ENCODE results near the gene LRRK1. TPM values are rescaled to one million over a fixed set of nuclear protein-coding genes. Genes with fewer than 3 reads are reported as not detected.

Gene LRRK1
- total RNA-seq, 1 donor, result 20.2 TPM

DNA sequence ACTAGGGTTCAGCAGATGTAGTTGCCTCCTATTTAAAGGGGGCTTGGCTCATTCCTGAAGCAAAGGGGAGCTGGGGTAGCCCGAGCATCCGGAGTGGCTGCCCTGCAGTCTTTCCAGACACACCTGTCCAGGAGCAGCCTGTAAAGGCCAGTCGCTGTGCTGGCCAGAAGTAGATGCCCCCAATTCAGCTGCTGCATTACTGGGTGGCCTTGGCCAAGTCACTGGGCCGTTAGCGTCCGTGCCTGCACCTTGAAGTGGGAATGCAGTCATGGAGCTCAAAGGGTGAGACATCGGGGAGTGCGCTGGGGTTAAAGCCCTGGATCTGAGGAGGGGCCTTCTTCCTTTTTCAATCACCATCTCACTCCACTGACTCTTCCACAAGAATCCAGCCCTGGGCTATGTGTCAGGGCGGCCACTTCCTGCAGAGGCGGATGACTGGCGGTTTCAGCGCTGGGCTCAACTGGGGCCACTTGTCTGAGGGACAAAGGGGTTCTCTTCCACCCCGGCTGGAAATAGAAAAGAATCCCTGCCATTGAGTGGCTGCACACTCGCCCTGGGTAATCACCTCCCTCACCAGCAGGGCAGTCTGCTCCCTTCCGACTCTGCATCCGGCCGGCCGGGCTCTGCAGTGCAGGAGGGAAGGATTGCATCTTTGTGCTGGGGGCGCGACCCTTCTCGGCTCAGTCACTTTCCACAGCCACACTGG lies 27.7 kb upstream of the LRRK1 start:
- DNase-seq (ENCODE audit: low read depth in 2 of 3, low spot score in 2 of 3), result no peak

DNA sequence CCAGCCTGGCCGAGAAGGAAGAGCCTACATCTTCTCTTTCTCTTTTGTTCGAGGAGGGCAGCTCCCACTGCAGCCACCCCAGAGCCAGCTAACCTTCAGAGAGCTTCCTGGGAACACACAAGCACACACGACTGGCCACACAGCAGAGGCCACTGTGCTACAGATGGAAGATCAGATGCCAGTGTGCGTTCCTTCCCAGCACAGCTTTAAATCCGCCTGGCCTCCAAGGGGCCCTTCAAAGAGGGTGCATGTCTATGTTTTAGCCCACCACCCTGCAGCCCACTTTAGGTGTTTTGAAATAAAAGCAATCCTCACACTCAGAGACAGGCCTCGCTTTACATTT lies 27.2 kb upstream of the LRRK1 start:
- DNase-seq (ENCODE audit: low read depth in 2 of 3, low spot score in 2 of 3), result no peak

DNA sequence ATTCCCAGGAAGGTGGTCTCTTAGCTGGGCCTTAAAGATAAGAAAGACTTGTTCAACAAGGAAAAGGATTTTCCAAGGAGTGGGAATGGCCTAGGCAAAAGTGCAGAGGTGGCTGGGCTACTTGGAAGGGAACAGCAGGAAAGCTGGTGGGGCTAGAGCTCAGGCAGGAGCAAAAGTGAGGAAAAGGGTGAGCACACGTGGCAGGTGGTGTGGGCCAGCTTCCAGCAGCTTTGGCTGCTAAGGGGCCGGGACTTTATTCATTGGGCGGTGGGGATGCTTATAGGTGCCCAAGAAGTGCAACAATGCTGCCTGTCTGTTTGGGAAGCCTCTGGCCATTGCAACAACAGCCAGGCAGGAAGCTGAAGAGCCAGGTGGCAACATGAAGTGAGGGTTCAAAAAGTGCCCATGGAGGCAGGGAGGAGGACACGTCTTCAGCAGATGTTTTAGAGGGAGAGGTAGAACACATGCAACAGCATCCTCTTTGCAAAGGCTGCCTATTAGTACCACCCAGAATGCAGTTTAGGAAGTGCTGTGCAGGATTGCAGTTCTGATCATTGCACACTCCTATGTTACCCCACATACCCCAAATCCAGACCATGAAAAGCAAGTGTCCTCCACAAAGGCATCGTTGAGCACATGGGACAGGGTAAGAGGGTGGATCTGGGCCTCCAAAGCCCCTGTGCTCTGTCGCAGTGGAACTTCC lies 25.7 kb upstream of the LRRK1 start:
- DNase-seq (ENCODE audit: low read depth in 2 of 3, low spot score in 2 of 3), result no peak

DNA sequence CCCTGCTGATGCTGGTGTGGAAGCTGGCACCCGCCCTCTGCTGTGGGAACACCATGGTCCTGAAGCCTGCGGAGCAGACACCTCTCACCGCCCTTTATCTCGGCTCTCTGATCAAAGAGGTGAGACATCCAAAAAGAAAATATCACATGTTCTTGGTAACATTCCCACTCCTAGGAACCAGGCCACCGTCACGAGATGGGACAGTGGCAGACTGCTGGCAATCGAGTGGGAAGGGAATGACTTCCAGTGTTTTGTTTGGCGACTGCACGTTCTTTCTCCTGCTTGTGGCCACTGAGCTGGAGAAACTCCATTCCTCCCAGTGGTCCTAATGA lies 25.2 kb upstream of the LRRK1 start:
- DNase-seq (ENCODE audit: low read depth in 2 of 3, low spot score in 2 of 3), result no peak

DNA sequence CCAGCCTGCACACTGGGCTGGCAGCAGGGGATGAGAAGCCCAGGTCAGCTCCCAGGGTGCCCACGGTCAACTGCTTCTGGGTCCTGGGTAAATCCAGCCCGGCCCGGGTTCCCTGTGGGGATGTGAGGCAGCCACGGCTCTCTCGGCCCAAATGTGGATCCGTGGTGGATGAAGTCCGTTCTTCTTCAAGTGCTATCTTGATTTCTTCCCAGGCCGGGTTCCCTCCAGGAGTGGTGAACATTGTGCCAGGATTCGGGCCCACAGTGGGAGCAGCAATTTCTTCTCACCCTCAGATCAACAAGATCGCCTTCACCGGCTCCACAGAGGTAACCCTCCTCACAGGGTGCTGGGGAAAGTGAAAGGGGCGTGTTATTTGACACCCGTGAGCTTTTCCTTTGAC lies 23.4 kb upstream of the LRRK1 start:
- DNase-seq (ENCODE audit: low read depth in 2 of 3, low spot score in 2 of 3), result no peak

DNA sequence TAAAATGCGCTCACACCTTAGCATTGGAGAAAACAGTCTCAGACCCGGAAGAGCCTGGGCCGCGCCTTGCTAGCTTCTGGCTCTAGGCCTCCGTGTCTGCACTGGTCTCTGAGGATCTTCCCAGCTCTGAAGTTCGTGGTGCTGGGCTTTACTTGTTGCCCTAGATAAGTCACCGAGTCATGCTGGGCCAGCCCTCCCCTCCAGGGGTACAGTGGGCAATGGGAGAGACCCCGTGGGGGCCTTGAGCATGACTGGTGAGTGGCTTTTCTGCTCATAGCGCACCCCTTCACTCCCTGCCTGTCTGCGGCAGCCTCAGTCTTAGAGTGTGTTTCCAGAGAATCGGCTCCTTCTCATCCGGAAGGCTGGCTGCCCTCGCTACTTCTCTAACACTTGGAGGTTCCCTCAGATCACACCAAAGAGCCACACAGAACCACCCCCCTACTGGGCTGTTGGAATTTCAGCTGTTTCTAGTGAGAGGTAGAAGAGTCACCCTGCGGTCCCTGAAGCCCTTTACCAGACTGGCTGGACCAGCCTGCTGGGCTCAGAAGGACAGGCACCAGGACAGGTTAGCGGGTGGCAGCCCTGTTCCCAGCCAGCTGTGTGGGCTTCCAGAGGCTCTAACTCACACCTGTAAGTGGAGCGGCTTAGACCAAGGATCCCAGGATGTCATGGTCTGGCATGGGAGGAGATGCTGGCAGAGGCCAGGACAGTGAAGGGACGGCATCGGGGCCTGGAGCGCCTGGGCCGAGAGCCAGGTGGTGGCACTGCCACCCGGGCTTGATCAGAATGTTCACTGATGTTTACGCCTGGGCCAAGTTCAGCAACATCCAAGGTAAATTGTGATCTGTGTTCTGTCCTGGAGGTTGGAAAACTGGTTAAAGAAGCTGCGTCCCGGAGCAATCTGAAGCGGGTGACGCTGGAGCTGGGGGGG lies 21.7 kb upstream of the LRRK1 start:
- no peak for DNase-seq (ENCODE audit: low read depth in 2 of 3, low spot score in 2 of 3)

DNA sequence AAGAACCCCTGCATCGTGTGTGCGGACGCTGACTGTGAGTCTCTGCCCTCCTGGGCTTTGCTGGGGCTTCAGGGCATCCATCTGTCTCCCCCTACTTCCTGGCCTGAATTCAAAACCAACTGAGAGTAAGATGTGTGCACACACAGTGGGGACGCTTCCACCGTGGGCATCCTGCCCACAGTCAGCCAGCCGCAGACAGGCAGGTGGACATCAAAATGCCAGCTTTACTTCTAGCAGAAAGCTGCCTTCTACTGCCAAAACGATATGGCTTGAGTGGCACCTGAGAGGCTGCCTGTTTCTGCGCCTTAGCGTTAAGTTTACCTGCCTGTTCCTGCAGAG lies 21.0 kb upstream of the LRRK1 start:
- no peak for DNase-seq (ENCODE audit: low read depth in 2 of 3, low spot score in 2 of 3)

DNA sequence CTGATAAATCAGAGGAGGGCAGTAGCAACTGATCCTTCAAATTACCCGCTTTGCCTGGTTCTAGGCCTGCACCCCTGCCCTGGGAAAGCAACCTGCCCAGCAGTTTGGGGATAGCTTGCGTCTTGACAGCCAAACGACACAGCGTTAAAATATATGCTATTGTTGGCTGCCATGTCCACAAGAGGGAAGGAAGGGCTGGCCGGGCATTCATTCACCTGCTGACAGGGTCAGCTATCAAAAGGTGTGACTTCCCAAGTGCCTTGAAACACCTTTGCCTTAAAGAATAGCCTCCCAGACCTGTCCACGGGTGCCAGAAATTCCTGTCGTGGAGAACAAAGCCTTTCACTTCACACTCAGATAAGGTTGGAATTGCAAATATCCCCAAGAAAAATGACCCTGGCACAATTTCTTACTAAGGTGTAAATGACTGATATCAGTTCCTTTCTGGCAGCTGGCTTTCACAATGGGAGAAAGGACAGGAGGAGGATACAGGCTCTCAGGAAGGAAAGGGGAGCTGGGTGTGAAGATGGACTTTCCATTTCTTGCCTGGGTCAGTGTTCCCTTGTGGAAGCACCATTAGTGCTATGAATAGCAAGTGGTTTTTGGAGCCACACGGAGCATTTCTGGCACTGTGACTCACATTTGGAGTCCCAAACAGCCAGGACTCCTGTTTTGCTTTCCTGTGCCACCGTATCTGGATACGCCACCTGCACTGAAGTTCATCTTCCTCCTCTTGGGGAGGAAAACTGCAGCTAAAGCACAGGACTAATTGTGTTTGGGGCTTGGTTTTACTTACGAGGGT lies 20.3 kb upstream of the LRRK1 start:
- DNase-seq (ENCODE audit: low read depth in 2 of 3, low spot score in 2 of 3), result no peak

DNA sequence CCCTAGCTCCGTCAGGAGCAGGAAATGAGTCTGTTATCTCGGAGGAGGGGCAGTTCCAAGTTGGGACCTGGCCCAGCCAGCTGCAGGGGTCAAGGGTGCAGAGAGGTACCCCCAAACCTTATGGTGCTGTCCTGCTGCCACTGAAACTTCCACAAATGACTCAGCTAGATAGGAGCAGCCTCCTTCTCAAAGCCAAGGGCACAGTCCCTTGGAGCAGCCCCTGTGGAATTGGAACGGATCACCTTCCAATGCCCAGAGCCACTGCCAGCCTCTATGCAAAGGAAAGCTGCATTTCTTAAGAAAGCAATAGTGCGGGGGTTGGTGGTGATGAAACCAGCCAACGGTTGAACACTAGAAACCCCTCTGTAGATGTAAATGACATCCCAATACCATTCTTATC lies 19.6 kb upstream of the LRRK1 start:
- DNase-seq (ENCODE audit: low read depth in 2 of 3, low spot score in 2 of 3), result no peak

DNA sequence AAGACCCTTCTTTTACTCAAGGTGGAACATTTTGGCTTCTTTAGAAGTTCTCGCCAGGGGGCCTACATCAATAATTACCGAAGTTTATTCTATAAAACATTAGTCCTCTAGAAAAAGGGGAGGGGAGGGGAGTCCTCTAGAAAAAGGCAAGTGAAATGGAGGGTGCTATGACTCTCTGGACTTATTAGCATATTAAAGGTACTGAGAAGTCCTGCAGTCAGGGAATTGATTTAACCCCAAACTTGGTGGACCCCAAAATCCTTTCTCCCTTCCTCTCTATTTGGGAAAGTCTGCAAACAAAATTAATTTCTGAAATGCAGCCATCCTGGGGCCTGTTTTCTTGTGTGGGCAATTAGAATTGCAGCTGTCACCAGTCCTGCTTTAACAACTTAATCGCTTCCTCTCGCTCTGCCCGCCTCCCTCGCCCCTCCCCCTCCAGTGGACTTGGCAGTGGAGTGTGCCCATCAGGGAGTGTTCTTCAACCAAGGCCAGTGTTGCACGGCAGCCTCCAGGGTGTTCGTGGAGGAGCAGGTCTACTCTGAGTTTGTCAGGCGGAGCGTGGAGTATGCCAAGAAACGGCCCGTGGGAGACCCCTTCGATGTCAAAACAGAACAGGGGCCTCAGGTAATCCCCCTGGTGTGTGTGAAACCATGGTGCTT lies 18.9 kb upstream of the LRRK1 start:
- no peak for DNase-seq (ENCODE audit: low read depth in 2 of 3, low spot score in 2 of 3)

DNA sequence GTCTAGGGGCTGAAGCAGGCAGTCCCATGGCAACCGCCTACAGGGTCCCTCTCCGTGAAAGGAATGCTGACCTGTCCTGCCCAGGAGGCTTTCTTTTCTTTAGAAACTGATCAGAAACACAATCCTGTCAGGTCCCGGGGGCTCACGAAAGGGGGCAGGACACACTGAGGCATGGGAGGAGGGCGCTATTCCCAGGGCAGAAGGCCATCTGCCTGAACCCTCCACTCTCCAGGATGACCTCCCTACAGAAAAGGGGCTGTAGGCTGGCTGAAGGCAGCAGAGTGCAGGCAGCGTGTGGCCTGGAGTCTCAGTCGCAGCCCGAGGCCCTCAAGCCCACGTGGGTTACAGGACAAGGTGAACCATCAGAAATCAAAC lies 18.4 kb upstream of the LRRK1 start:
- DNase-seq (ENCODE audit: low read depth in 2 of 3, low spot score in 2 of 3), result no peak

DNA sequence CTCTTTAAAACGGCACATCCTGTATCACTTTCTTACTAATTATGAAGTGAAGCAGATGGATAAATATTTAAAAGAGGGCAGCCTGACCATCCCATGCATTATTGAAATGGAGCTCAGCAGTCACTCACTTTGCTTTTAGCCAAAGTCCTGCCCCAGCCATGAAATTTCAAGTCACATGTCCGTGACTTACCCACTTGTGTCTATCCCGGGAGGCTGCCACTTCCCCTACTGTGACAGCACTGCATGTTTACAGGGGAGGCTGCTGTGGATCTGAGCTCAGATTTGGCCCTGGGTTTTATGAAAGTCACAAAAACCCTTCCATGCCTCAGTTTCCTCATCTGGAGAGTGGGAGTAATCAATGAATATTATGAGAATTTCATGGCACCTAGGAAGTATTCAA lies 17.9 kb upstream of the LRRK1 start:
- no peak for DNase-seq (ENCODE audit: low read depth in 2 of 3, low spot score in 2 of 3)

DNA sequence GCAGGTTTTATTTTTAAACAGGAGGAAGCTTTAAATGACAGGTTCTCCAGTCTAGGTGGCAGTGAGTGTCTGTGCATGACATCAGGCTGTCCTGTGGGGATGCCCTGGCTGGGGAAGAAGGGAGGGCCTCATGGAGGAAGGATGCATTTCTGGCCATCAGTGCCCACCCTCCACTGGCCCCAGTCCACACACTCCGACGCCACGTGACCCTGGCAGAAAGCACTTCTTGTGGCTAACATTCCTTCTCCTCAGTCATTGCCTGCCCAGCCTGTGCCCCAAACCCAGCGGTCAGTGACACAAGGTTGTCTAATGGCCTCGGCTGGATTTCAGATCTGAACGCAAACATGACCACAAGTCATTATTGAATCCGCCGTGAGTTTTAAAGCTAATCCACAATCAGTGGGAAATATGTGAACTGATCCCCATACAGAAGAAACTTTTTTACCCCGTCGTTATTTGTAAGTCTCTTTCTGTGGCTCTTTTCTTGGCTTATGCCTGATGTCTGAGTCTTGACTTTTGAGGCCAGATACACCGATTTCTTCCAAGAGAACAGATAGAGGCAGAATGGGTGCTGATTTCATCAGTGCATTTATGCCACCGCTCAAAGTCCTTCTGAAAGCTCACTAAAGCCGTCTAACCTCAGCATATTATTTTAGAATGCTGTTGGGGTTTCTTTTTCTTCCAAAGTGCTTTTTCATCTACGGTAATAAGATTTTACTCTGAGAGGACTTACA lies 17.3 kb upstream of the LRRK1 start:
- no peak for DNase-seq (ENCODE audit: low read depth in 2 of 3, low spot score in 2 of 3)

DNA sequence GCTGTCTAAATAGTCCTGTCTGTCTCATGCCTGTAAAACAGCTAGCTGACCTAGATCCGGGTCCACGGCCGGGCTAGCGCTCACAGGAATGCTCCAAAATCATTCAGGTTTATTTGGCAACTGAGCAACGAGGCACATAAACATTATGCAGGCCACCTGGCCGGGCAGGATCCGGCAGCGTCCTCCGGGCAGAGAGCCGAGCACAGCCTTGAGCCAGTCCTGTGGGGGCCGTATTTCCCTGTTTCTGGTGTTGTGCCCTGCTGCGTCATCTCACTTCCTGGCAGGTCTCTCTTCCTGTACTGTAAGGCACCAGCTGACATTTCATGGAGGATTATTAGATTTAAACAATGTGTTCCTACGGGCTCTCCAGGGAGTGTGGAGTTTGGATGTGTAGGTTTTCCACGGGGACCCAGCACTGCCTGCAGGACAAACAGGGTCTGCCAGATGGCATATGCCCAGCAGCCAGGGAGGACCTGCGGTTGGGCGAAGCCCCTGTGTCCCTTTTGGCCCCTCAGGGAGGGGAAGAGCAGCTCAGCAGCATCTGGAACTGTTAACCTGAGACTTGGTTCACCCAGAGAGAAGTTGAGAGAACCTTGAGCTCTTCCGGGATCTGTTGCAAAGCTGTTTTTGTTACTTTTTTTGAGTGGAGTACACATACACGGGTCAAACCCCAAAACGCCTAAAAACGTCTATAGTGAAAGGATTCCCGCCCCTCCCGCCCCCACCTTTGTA lies 16.6 kb upstream of the LRRK1 start:
- DNase-seq (ENCODE audit: low read depth in 2 of 3, low spot score in 2 of 3), result peak in 2 of 3 donors; percentile 51 to 68

DNA sequence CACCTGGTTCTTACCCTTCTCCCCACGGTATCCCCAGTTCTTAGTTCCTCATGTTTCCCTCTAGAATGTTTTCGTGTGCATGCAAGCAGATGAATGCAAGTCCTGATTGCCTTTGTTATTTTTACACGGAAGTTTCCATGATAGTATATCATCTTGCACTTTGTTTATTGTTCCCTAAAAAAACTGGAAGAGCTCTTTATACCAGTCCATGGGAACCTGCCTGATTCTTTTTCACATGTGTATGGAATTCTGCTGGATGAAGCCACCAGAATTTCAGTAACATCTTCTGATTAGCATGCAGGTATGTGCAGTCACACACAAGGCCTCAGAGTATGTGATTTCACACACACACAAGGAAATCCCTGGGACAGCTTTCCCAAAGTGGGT lies 16.0 kb upstream of the LRRK1 start:
- no peak for DNase-seq (ENCODE audit: low read depth in 2 of 3, low spot score in 2 of 3)

DNA sequence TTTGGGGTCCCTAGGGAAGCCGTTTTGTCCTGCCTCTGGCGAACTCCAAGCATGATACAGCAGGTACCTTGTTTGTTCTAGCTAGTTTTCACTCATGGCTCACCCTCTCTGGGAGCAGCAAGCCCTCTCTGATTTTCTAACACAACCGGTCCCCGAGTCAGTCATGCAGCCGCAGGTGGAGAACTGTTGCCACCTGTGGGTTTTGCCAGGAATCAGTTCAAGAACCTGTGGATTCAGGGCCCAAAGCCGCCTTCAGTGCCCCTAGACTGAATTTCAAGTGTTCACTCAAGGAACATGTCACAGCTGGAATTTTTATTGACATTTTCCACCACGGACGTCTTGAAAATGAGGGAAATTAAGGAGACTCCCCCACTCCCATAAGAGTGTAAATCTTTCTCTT lies 13.3 kb upstream of the LRRK1 start:
- DNase-seq (ENCODE audit: low read depth in 2 of 3, low spot score in 2 of 3), result no peak

DNA sequence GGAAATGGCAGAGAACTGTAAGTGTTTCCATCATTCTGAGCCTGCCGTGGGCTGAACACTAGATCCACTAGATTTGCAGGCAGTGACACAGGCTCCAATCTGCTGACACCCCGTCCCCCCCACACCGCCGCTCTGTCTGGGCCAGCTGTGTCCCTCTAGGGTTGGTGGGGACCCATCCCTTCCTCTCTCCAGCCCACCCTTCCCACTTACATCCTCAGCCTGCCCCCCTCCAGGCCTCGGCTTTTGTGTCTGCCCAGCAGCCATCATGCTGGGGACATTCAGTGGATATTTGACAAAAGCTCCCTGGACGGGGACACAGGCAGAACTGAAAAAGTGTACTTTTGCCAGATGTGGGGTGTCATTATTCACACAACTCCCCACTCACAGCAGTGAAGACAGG lies 10.7 kb upstream of the LRRK1 start:
- DNase-seq (ENCODE audit: low read depth in 2 of 3, low spot score in 2 of 3), result no peak

DNA sequence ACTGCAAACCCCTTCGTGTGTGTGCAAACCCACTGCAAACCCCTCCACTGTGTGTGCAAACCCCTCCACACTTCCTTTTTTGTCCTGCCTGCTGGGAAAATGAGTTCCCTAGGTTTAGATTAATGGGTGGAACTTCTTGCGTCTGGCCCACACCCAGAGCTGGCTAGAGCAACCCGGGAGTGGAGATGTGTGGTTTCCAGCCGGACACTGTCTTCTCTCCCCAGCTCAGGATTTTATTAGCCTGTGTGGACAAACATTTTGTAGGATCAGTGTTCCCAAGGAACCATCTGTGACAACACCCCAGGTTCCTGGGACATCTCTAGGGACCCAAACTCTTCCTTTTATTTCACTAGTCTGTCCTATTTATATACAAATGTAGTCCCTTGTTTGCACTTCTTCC lies 9.6 kb upstream of the LRRK1 start:
- no peak for DNase-seq (ENCODE audit: low read depth in 2 of 3, low spot score in 2 of 3)

Data from hematopoietic multipotent progenitor cell (in vitro differentiated cells).